RWPE1 (cell line): ENCODE data around the gene RNASET2.

Experiments
- CTCF ChIA-PET: fragments of 350-600 bp; sonication (Branson Sonifier 250); formaldehyde crosslinking; extraction: SDS; loops from one replicate; lab custom pipeline; 2021; lab: Yijun Ruan, JAX
- POLR2A ChIA-PET: fragments of 400-600 bp; formaldehyde crosslinking; extraction: SDS; loops from one replicate; lab custom pipeline; 2020; ENCODE audit warnings: antibody characterized with exemption; ENCODE audit not compliant: low non-redundant PET; lab: Yijun Ruan, JAX
- DNase-seq: peaks from one replicate; pipeline ENCODE4 v3.0.0; 2012; ENCODE audit warnings: low spot score
- H3K27ac ChIP-seq: fragments of 450-650 bp; 2 replicates; pipeline ENCODE4 v1.5.1; 2017
- TF ChIP-seq, protein P1 (sequence below): fragments of 450-650 bp; conservative IDR thresholded peaks from 2 replicates; pipeline ENCODE4 v1.5.1; 2017; ENCODE audit warnings: low read depth, mild to moderate bottlenecking

Gene RNASET2

DNA sequence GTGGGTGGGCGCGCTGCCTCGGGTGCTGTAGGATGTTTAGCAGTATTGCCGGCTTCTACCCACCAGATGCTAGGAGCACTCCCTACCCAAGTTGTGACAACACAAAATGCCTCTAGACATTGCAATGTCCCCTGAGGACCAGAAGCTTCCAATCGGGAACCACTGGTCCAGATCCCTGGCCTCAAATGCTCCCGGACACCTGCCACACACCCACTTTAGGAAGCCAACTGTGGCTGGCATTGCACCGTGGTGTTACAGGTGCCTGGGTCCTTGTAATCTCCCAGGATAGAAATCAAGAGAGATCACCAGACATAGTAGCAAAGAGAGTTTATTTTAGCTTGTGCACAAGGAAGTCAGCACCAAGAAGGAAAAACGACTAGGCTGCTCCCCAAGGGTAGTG lies 14.9 kb upstream of the RNASET2 start:
- ChIA-PET CTCF (interaction anchor here (1.3 kb wide), 1 partner anchor 17 kb away, joined by 6 read pairs; no protein-coding TSS in a partner anchor), POLR2A (no interaction called here)
- no peak overlapping the region for H3K27ac ChIP-seq
- DNase-seq, result no peak
- TF ChIP-seq, protein P1, sequence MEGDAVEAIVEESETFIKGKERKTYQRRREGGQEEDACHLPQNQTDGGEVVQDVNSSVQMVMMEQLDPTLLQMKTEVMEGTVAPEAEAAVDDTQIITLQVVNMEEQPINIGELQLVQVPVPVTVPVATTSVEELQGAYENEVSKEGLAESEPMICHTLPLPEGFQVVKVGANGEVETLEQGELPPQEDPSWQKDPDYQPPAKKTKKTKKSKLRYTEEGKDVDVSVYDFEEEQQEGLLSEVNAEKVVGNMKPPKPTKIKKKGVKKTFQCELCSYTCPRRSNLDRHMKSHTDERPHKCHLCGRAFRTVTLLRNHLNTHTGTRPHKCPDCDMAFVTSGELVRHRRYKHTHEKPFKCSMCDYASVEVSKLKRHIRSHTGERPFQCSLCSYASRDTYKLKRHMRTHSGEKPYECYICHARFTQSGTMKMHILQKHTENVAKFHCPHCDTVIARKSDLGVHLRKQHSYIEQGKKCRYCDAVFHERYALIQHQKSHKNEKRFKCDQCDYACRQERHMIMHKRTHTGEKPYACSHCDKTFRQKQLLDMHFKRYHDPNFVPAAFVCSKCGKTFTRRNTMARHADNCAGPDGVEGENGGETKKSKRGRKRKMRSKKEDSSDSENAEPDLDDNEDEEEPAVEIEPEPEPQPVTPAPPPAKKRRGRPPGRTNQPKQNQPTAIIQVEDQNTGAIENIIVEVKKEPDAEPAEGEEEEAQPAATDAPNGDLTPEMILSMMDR, result no peak

DNA sequence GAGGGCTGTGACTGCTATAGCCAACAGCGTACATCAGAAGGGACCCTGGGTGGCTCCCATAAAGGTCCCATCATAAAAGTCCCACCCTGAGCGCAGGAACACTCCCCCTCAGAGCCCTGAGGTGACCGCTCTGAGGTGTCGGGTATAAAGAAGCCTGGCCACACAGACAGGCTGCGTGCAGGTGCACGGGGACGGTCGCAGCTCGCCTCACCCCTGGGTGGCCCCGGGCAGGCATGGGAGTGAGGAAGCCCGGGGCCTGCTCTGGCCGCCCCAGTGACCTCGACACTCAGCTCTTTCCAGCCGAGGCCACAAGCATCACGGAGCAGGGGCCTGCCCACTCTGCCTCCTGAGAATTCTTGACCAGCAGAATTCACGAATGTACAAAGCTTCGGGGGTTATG lies 14.4 kb upstream of the RNASET2 start:
- TF ChIP-seq, protein P1, result no peak
- ChIA-PET POLR2A (no interaction called here), CTCF (interaction anchor here (1.3 kb wide), 1 partner anchor 18 kb away, joined by 6 read pairs; no protein-coding TSS in a partner anchor)
- H3K27ac ChIP-seq, result no peak overlapping the region
- DNase-seq, result no peak

GRCh38 chr6:166970091-166970490 lies 13.7 kb upstream of the RNASET2 start:
- CTCF ChIA-PET, result no interaction called here
- POLR2A ChIA-PET, result no interaction called here
- no peak overlapping the region for H3K27ac ChIP-seq
- TF ChIP-seq, protein P1, result no peak
- no peak for DNase-seq

- ChIA-PET POLR2A (no interaction called here), CTCF (interaction anchor here (0.7 kb wide), 1 partner anchor 20 kb away, joined by 3 read pairs; no protein-coding TSS in a partner anchor)
- TF ChIP-seq, protein P1, result no peak
- no peak overlapping the region for H3K27ac ChIP-seq
- no peak for DNase-seq
Measured at GRCh38 chr6:166969390-166970002, 13.1 kb upstream of the RNASET2 start.

- no peak for DNase-seq
- H3K27ac ChIP-seq, result no peak overlapping the region
- CTCF ChIA-PET, result no interaction called here
- POLR2A ChIA-PET, result no interaction called here
- TF ChIP-seq, protein P1, result no peak
Measured at GRCh38 chr6:166966268-166966667, 9.9 kb upstream of the RNASET2 start.

- no peak for DNase-seq
- no peak overlapping the region for H3K27ac ChIP-seq
- ChIA-PET CTCF (no interaction called here), POLR2A (no interaction called here)
- TF ChIP-seq, protein P1, result no peak
Measured at GRCh38 chr6:166960609-166960978, 4.2 kb upstream of the RNASET2 start.
